ENCODE results near the gene SCFD2. TPM values are rescaled to one million over a fixed set of nuclear protein-coding genes. Genes with fewer than 3 reads are reported as not detected.

SCFD2 gene
- total RNA-seq, 6 experiments from 2014 or later: 35.2 to 46.7 (median 41.5) TPM

- TF ChIP-seq, protein P1, sequence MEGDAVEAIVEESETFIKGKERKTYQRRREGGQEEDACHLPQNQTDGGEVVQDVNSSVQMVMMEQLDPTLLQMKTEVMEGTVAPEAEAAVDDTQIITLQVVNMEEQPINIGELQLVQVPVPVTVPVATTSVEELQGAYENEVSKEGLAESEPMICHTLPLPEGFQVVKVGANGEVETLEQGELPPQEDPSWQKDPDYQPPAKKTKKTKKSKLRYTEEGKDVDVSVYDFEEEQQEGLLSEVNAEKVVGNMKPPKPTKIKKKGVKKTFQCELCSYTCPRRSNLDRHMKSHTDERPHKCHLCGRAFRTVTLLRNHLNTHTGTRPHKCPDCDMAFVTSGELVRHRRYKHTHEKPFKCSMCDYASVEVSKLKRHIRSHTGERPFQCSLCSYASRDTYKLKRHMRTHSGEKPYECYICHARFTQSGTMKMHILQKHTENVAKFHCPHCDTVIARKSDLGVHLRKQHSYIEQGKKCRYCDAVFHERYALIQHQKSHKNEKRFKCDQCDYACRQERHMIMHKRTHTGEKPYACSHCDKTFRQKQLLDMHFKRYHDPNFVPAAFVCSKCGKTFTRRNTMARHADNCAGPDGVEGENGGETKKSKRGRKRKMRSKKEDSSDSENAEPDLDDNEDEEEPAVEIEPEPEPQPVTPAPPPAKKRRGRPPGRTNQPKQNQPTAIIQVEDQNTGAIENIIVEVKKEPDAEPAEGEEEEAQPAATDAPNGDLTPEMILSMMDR (IDR thresholded peaks at IDR 0.05): no peak
- H3K4me1 Mint-ChIP-seq (ENCODE audit: low read depth): peaks cover 70% of the 10 kb centered on the region
- no peak overlapping the region for H3K4me3 Mint-ChIP-seq
- no peak overlapping the region for H3K27ac Mint-ChIP-seq
- H3K27me3 Mint-ChIP-seq (ENCODE audit: insufficient read depth): no peaks in the 10 kb centered on the region
- no peak for DNase-seq
- H3K9me3 Mint-ChIP-seq: no peaks in the 10 kb centered on the region
- peaks cover 11% of the 10 kb centered on the region for H3K36me3 Mint-ChIP-seq (ENCODE audit: low read depth)
Observed at GRCh38 chr4:53011259-53011905, 354.5 kb downstream of the SCFD2 start.

DNA sequence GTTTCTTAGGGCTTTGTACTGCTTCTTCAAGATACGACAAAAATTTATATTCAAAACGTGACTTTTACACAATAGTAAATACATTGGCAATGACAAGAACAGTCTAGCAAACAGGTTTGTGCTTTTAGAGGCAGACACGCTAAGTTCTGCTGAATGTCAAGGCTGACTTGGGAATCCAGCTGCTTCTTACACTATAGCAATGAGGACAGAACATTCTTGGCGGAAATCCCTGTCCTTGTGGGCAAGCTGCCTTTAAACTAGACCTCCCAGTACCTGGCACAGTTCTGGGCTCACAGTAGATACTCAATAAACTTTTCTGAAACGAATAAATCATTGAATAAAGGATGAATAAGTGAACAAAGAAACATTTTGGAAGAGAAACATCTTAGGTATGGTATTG lies 355.5 kb downstream of the SCFD2 start:
- DNase-seq: no peak
- TF ChIP-seq, protein P1 (IDR thresholded peaks at IDR 0.05): no peak
- Mint-ChIP-seq H3K27ac (no peak overlapping the region), H3K4me1 (ENCODE audit: low read depth) (peaks cover 70% of the 10 kb centered on the region), H3K36me3 (ENCODE audit: low read depth) (peaks cover 15% of the 10 kb centered on the region), H3K4me3 (no peak overlapping the region), H3K27me3 (ENCODE audit: insufficient read depth) (no peaks in the 10 kb centered on the region; the same call in 1 of the 2 replicates), H3K9me3 (no peaks in the 10 kb centered on the region)

GRCh38 chr4:53009824-53010223 lies 356.0 kb downstream of the SCFD2 start:
- H3K27ac Mint-ChIP-seq: no peak overlapping the region
- TF ChIP-seq, protein P1 (IDR thresholded peaks at IDR 0.05): no peak
- H3K27me3 Mint-ChIP-seq (ENCODE audit: insufficient read depth): no peaks in the 10 kb centered on the region; the same call in 1 of the 2 replicates

GRCh38 chr4:53007024-53007423 lies 358.8 kb downstream of the SCFD2 start:
- Mint-ChIP-seq H3K36me3 (ENCODE audit: low read depth) (peaks cover 22% of the 10 kb centered on the region), H3K4me1 (ENCODE audit: low read depth) (peaks cover 57% of the 10 kb centered on the region), H3K9me3 (no peaks in the 10 kb centered on the region), H3K27me3 (ENCODE audit: insufficient read depth) (no peaks in the 10 kb centered on the region; the same call in 1 of the 2 replicates), H3K27ac (no peak overlapping the region), H3K4me3 (no peak overlapping the region)
- no peak for DNase-seq
- TF ChIP-seq, protein P1 (IDR thresholded peaks at IDR 0.05): no peak

More at GRCh38 chr4:53009824-53010223, 356.0 kb downstream of the SCFD2 start:
- Mint-ChIP-seq H3K4me3 (no peak overlapping the region), H3K9me3 (no peaks in the 10 kb centered on the region), H3K4me1 (ENCODE audit: low read depth) (peaks cover 69% of the 10 kb centered on the region), H3K36me3 (ENCODE audit: low read depth) (peaks cover 15% of the 10 kb centered on the region)
- DNase-seq: no peak

- TF ChIP-seq, protein P1 (IDR thresholded peaks at IDR 0.05): no peak
- H3K4me1 Mint-ChIP-seq (ENCODE audit: low read depth): peaks cover 45% of the 10 kb centered on the region
- H3K27me3 Mint-ChIP-seq (ENCODE audit: insufficient read depth): no peaks in the 10 kb centered on the region; the same call in 1 of the 2 replicates
Observed at GRCh38 chr4:53005808-53006207, 360.1 kb downstream of the SCFD2 start.

More at GRCh38 chr4:53005808-53006207, 360.1 kb downstream of the SCFD2 start:
- DNase-seq: no peak
- no peak overlapping the region for H3K4me3 Mint-ChIP-seq
- H3K9me3 Mint-ChIP-seq: no peaks in the 10 kb centered on the region
- H3K27ac Mint-ChIP-seq: no peak overlapping the region
- H3K36me3 Mint-ChIP-seq (ENCODE audit: low read depth): peaks cover 22% of the 10 kb centered on the region
